Upper lobe of left lung (tissue), 4 donors: ENCODE data around the gene HBG2.

Experiments
- CTCF ChIP-seq, 6 experiments: fragments of 450-650 bp in 4 of 6; fragments of 200-600 bp in 2 of 6; sonication (generic) in 2 of 6; IDR thresholded peaks; one replicate each; pipeline ENCODE4 v1.5.1; 2016 to 2019; ENCODE audit warnings: antibody characterized with exemption in 6 of 6
- POLR2A ChIP-seq, 4 donors: fragments of 450-650 bp; IDR thresholded peaks; one replicate each; pipeline ENCODE4 v1.5.1; 2016 to 2017; ENCODE audit warnings: antibody characterized with exemption in 4 of 4, mild to moderate bottlenecking in 2 of 4
- POLR2AphosphoS5 ChIP-seq, 2 donors: sonication (generic); formaldehyde crosslinking; IDR thresholded peaks; one replicate each; pipeline ENCODE4 v1.5.1; 2017; ENCODE audit warnings: antibody characterized with exemption in 2 of 2

- TF ChIP-seq POLR2A (IDR thresholded peaks at IDR 0.05) = no peak
- no peak for TF ChIP-seq CTCF (IDR thresholded peaks at IDR 0.05)
- no peak for TF ChIP-seq POLR2AphosphoS5 (IDR thresholded peaks at IDR 0.05)
These were observed 47.3 kb upstream of the HBG2 start, which contains the start of gene OR51B4 for GRCh38 chr11:5301846-5302245.
